Tibial nerve (tissue), 4 donors: ENCODE results near the gene ITGB7. TPM values are rescaled to one million over a fixed set of nuclear protein-coding genes. Genes with fewer than 3 reads are reported as not detected.

Experiments
- small RNA-seq: library from RNA; depleted of rRNA; stranded (forward); fragments of <200 nt; gene quantifications from one replicate; pipeline ENCODE3, GENCODE V24; 2016
- total RNA-seq, 4 donors: library from RNA; depleted of rRNA; stranded (reverse); fragments of >200 nt; gene quantifications; one replicate each; pipeline ENCODE4 v1.1.0, GENCODE V29; 2016

ITGB7 gene
- total RNA-seq, 4 donors from 2014 or later, result 3.6 to 15.1 (median 8.9) TPM

Small RNA genes within 50 kb of the gene (small RNA-seq; reads per million reads assigned to genes)
- not detected for gene HIGD1AP1

Other genes starting within 250 kb of the ITGB7 start
- gene EIF4B, start 200.8 kb downstream of the ITGB7 start, total RNA-seq, result 100 to 1,000 TPM; 297 to 484 (median 401) TPM
- gene TNS2, start 157.2 kb downstream of the ITGB7 start, total RNA-seq, result 100 to 1,000 TPM; 411 to 653 (median 546) TPM
- gene SPRYD3, start 127.9 kb downstream of the ITGB7 start, total RNA-seq, result 10 to 100 TPM; 51.8 to 57.0 (median 54.3) TPM
- 1,000 to 10,000 TPM; 1,043 to 8,473 (median 5,787) TPM for gene IGFBP6, start 109.6 kb downstream of the ITGB7 start, total RNA-seq
- 1 to 10 TPM in 1 of 4 donors, under 1 TPM in 3; 0.30 to 2.9 (median 0.72) TPM for gene SOAT2, start 103.8 kb downstream of the ITGB7 start, total RNA-seq
- 10 to 100 TPM; 10.2 to 67.7 (median 22.7) TPM for gene ZNF740, start 26.5 kb downstream of the ITGB7 start, total RNA-seq
- 10 to 100 TPM; 52.4 to 90.6 (median 78.7) TPM for gene CSAD, start 26.3 kb downstream of the ITGB7 start, total RNA-seq
- gene RARG, start 25.0 kb upstream of the ITGB7 start, total RNA-seq, result 10 to 100 TPM; 28.0 to 32.3 (median 31.4) TPM
- 1 to 10 TPM in 3 of 4 donors, not detected in 1; 2.2 to 8.7 (median 2.5) TPM for gene ESPL1, start 61.0 kb upstream of the ITGB7 start, total RNA-seq
- gene PFDN5, start 88.3 kb upstream of the ITGB7 start, total RNA-seq, result 100 to 1,000 TPM; 518 to 673 (median 591) TPM
- gene MYG1, start 92.4 kb upstream of the ITGB7 start, total RNA-seq, result 10 to 100 TPM; 49.2 to 82.8 (median 54.3) TPM
- 10 to 100 TPM; 55.5 to 76.8 (median 64.5) TPM for gene AAAS, start 114.4 kb upstream of the ITGB7 start, total RNA-seq
- under 1 TPM in 1 of 4 donors, not detected in 3; 0.21 TPM for gene SP7, start 129.1 kb upstream of the ITGB7 start, total RNA-seq
- 10 to 100 TPM; 45.3 to 81.5 (median 65.0) TPM for gene SP1, start 172.9 kb upstream of the ITGB7 start, total RNA-seq
- not detected for gene AMHR2, start 216.6 kb upstream of the ITGB7 start, total RNA-seq
- 100 to 1,000 TPM in 1 of 4 donors, 10 to 100 TPM in 3; 54.6 to 125 (median 57.0) TPM for gene PRR13, start 234.5 kb upstream of the ITGB7 start, total RNA-seq
- 100 to 1,000 TPM; 414 to 583 (median 490) TPM for gene PCBP2, start 244.9 kb upstream of the ITGB7 start, total RNA-seq